CD4-positive, CD25-positive, alpha-beta regulatory T cell (primary cell): ENCODE results near the gene SETD1B. TPM values are rescaled to one million over a fixed set of nuclear protein-coding genes. Genes with fewer than 3 reads are reported as not detected.

Source experiments
- ATAC-seq, 2 donors: fragments of 150-1000 bp; cut with Tn5 transposase; one replicate each; pipeline ENCODE4 v1.10.0; 2021; ENCODE audit warnings: low read depth in 2 of 2, moderate number of reproducible peaks in 2 of 2, moderate library complexity in 1 of 2
- DNase-seq, 3 donors: peaks; one replicate each; pipeline versions ENCODE4 v3.0.0 to v3.0.0-alpha.2; 2012 to 2022; ENCODE audit warnings: mixed read lengths in 1 of 3
- H3K27ac ChIP-seq: one replicate; pipeline ENCODE4 v1.7.0; 2013; ENCODE audit warnings: mild to moderate bottlenecking, low read length; ENCODE audit not compliant: insufficient read depth, poor library complexity, severe bottlenecking
- H3K27me3 ChIP-seq: one replicate; pipeline ENCODE4 v1.7.0; 2013; ENCODE audit warnings: low read length; ENCODE audit not compliant: control insufficient read depth, insufficient read depth
- H3K36me3 ChIP-seq: one replicate; pipeline ENCODE4 v1.7.0; 2013; ENCODE audit warnings: mild to moderate bottlenecking, low read length, moderate library complexity; ENCODE audit not compliant: control insufficient read depth, insufficient read depth
- H3K4me1 ChIP-seq: 2 replicates; pipeline ENCODE4 v1.7.0; 2013; ENCODE audit warnings: mild to moderate bottlenecking, low read length; ENCODE audit not compliant: insufficient read depth, control insufficient read depth, poor library complexity, severe bottlenecking
- H3K4me3 ChIP-seq: one replicate; pipeline ENCODE4 v1.7.0; 2013; ENCODE audit warnings: low read depth, mild to moderate bottlenecking, low read length, moderate library complexity
- H3K9me3 ChIP-seq, 2 experiments: 1 replicate in 1 of 2; 2 replicates in 1 of 2; pipeline ENCODE4 v1.7.0; 2013; ENCODE audit warnings: low read length in 2 of 2, mild to moderate bottlenecking in 1 of 2, moderate library complexity in 1 of 2; ENCODE audit not compliant: control insufficient read depth in 2 of 2
- H3K27ac Mint-ChIP-seq, 3 donors: one replicate each; pipeline ENCODE4 v1.8.0; 2020 to 2022; ENCODE audit warnings: mild to moderate bottlenecking in 3 of 3, mixed read lengths in 3 of 3, moderate library complexity in 2 of 3
- H3K27me3 Mint-ChIP-seq: one replicate; pipeline ENCODE4 v1.8.0; 2022; ENCODE audit warnings: mild to moderate bottlenecking, mixed read lengths
- H3K36me3 Mint-ChIP-seq: one replicate; pipeline ENCODE4 v1.8.0; 2020; ENCODE audit warnings: mixed read lengths
- H3K4me1 Mint-ChIP-seq, 4 donors: one replicate each; pipeline ENCODE4 v1.8.0; 2020 to 2022; ENCODE audit warnings: mixed read lengths in 4 of 4, mild to moderate bottlenecking in 1 of 4
- H3K4me3 Mint-ChIP-seq, 4 donors: one replicate each; pipeline ENCODE4 v1.8.0; 2020 to 2022; ENCODE audit warnings: mild to moderate bottlenecking in 4 of 4, mixed read lengths in 4 of 4, moderate library complexity in 3 of 4
- H3K9me3 Mint-ChIP-seq, 7 donors: one replicate each; pipeline ENCODE4 v1.8.0; 2020 to 2022; ENCODE audit warnings: mixed read lengths in 7 of 7, mild to moderate bottlenecking in 3 of 7, moderate library complexity in 2 of 7
- polyA plus RNA-seq, 4 donors: library from polyadenylated mRNA; unstranded; fragments of 300-500 nt; fragmentation: Illumina TruSeq; gene quantifications; one replicate each; pipeline ENCODE4 v1.2.3, GENCODE V29; 2021
- total RNA-seq: library from RNA; stranded (reverse); gene quantifications from one replicate; pipeline ENCODE4 v1.2.3, GENCODE V29; 2022

SETD1B gene
- total and polyA plus RNA-seq, 5 donors from 2014 or later, result 1.2 to 118 (median 1.8) TPM

- no peak overlapping the region for H3K4me3 Mint-ChIP-seq
- Histone ChIP-seq H3K27me3 (no peaks in the 10 kb centered on the region), H3K27ac (no peak overlapping the region), H3K4me3 (no peak overlapping the region), H3K4me1 (peaks cover 20% of the 10 kb centered on the region), H3K36me3 (peaks cover 18% of the 10 kb centered on the region), H3K9me3 (no peaks in the 10 kb centered on the region)
- no peak overlapping the region for H3K27ac Mint-ChIP-seq
- ATAC-seq (no peak), DNase-seq (no peak)
- H3K36me3 Mint-ChIP-seq, result peaks cover 7% of the 10 kb centered on the region
- no peaks in the 10 kb centered on the region for H3K9me3 Mint-ChIP-seq
- H3K4me1 Mint-ChIP-seq, result peaks cover 0 to 27% (median 11%) of the 10 kb centered on the region in 4 donors
- no peaks in the 10 kb centered on the region for H3K27me3 Mint-ChIP-seq
Observed at GRCh38 chr12:121774968-121775474, 28.8 kb upstream of the SETD1B start.

- DNase-seq, result no peak
- H3K27ac ChIP-seq, result no peak overlapping the region
Observed at GRCh38 chr12:121775501-121775900, 28.3 kb upstream of the SETD1B start.

GRCh38 chr12:121776190-121777098 is 27.4 kb upstream of the SETD1B start:
- DNase-seq (peak; percentile 80 to 86 (median 85)), ATAC-seq (peak; percentile 73 to 79)
- no peaks in the 10 kb centered on the region for H3K9me3 Mint-ChIP-seq
- Histone ChIP-seq H3K4me1 (peaks cover 28% of the 10 kb centered on the region), H3K27ac (peak overlapping the region; percentile 66), H3K27me3 (no peaks in the 10 kb centered on the region), H3K4me3 (no peak overlapping the region), H3K9me3 (no peaks in the 10 kb centered on the region), H3K36me3 (peaks cover 31% of the 10 kb centered on the region)
- H3K27ac Mint-ChIP-seq, result peak overlapping the region in 2 of 3 donors; percentile 71 to 82
- H3K4me1 Mint-ChIP-seq, result peaks cover 0 to 36% (median 12%) of the 10 kb centered on the region in 4 donors
- H3K4me3 Mint-ChIP-seq, result no peak overlapping the region
- H3K27me3 Mint-ChIP-seq, result no peaks in the 10 kb centered on the region
- H3K36me3 Mint-ChIP-seq, result peaks cover 10% of the 10 kb centered on the region

More at GRCh38 chr12:121775501-121775900, 28.3 kb upstream of the SETD1B start:
- Mint-ChIP-seq H3K36me3 (peaks cover 10% of the 10 kb centered on the region), H3K4me3 (no peak overlapping the region), H3K9me3 (no peaks in the 10 kb centered on the region), H3K27me3 (no peaks in the 10 kb centered on the region), H3K27ac (peak overlapping the region in 1 of 3 donors; percentile 48), H3K4me1 (peaks cover 0 to 30% (median 11%) of the 10 kb centered on the region in 4 donors)
- Histone ChIP-seq H3K36me3 (peaks cover 21% of the 10 kb centered on the region), H3K4me1 (peaks cover 20% of the 10 kb centered on the region), H3K9me3 (no peaks in the 10 kb centered on the region), H3K4me3 (no peak overlapping the region), H3K27me3 (no peaks in the 10 kb centered on the region)
- ATAC-seq, result no peak

- Mint-ChIP-seq H3K36me3 (peaks cover 19% of the 10 kb centered on the region), H3K4me3 (peak overlapping the region in 1 of 4 donors; percentile 64)
- H3K4me1 ChIP-seq, result peaks cover 41% of the 10 kb centered on the region
Observed at GRCh38 chr12:121778567-121779421, 25.0 kb upstream of the SETD1B start.

GRCh38 chr12:121779422-121779895 is 24.4 kb upstream of the SETD1B start:
- Mint-ChIP-seq H3K4me1 (peaks cover 12 to 55% (median 24%) of the 10 kb centered on the region in 4 donors), H3K36me3 (peaks cover 21% of the 10 kb centered on the region), H3K9me3 (no peaks in the 10 kb centered on the region), H3K4me3 (no peak overlapping the region), H3K27me3 (no peaks in the 10 kb centered on the region), H3K27ac (peak overlapping the region in 1 of 3 donors; percentile 89)
- Histone ChIP-seq H3K4me3 (no peak overlapping the region), H3K27me3 (no peaks in the 10 kb centered on the region), H3K4me1 (peaks cover 48% of the 10 kb centered on the region), H3K27ac (no peak overlapping the region), H3K36me3 (peaks cover 34% of the 10 kb centered on the region), H3K9me3 (no peaks in the 10 kb centered on the region)
- DNase-seq, result no peak
- ATAC-seq, result no peak

More at GRCh38 chr12:121778567-121779421, 25.0 kb upstream of the SETD1B start:
- DNase-seq, result no peak
- Histone ChIP-seq H3K27ac (no peak overlapping the region), H3K27me3 (no peaks in the 10 kb centered on the region), H3K4me3 (no peak overlapping the region), H3K9me3 (no peaks in the 10 kb centered on the region), H3K36me3 (peaks cover 34% of the 10 kb centered on the region)
- Mint-ChIP-seq H3K27me3 (no peaks in the 10 kb centered on the region), H3K9me3 (no peaks in the 10 kb centered on the region), H3K27ac (peak overlapping the region in 2 of 3 donors; percentile 42 to 89), H3K4me1 (peaks cover 8 to 49% (median 19%) of the 10 kb centered on the region in 4 donors)
- no peak for ATAC-seq

- ATAC-seq (no peak), DNase-seq (no peak)
- Histone ChIP-seq H3K9me3 (no peaks in the 10 kb centered on the region), H3K36me3 (peaks cover 34% of the 10 kb centered on the region), H3K4me1 (peaks cover 58% of the 10 kb centered on the region), H3K4me3 (no peak overlapping the region), H3K27ac (peak overlapping the region; percentile 23), H3K27me3 (no peaks in the 10 kb centered on the region)
- Mint-ChIP-seq H3K4me1 (peaks cover 19 to 64% (median 32%) of the 10 kb centered on the region in 4 donors), H3K27ac (peak overlapping the region in 1 of 3 donors; percentile 52), H3K9me3 (no peaks in the 10 kb centered on the region), H3K27me3 (no peaks in the 10 kb centered on the region), H3K4me3 (peak overlapping the region in 1 of 4 donors; percentile 81), H3K36me3 (peaks cover 27% of the 10 kb centered on the region)
Observed at GRCh38 chr12:121780429-121780828, 23.4 kb upstream of the SETD1B start.

GRCh38 chr12:121781484-121781997 is 22.3 kb upstream of the SETD1B start:
- H3K36me3 Mint-ChIP-seq, result peaks cover 27% of the 10 kb centered on the region
- Histone ChIP-seq H3K27me3 (no peaks in the 10 kb centered on the region), H3K4me1 (peaks cover 61% of the 10 kb centered on the region), H3K4me3 (peak overlapping the region; percentile 65), H3K9me3 (no peaks in the 10 kb centered on the region), H3K27ac (peak overlapping the region; percentile 75), H3K36me3 (peaks cover 34% of the 10 kb centered on the region)
- DNase-seq, result no peak
- H3K27ac Mint-ChIP-seq, result peak overlapping the region; percentile 88 to 99 (median 94)
- H3K27me3 Mint-ChIP-seq, result no peaks in the 10 kb centered on the region
- no peaks in the 10 kb centered on the region for H3K9me3 Mint-ChIP-seq
- ATAC-seq, result peak in 1 of 2 donors; percentile 7
- H3K4me1 Mint-ChIP-seq, result peaks cover 19 to 69% (median 31%) of the 10 kb centered on the region in 4 donors
- H3K4me3 Mint-ChIP-seq, result peak overlapping the region; percentile 57 to 93 (median 82)
